Measurements from ENCODE around the gene OR52E8. TPM values are rescaled to one million over a fixed set of nuclear protein-coding genes. Genes with fewer than 3 reads are reported as not detected.

The OR52E8 gene
- total and polyA plus RNA-seq, 2 experiments from 2014 or later = not detected

- no peaks in the 10 kb centered on the region for H3K36me3 ChIP-seq (replicated peaks; ENCODE audit: insufficient read depth, low read depth)
- no peaks in the 10 kb centered on the region for H3K4me1 ChIP-seq (ENCODE audit: insufficient read depth)
- DNase-seq (ENCODE audit: low spot score) = no peak
- no peak overlapping the region for H3K27ac ChIP-seq
- WGBS (ENCODE audit: low lambda C conversion rate, missing lambda C conversion rate) = 89% methylated on average over 1 of the region's 1 CpG
- no peaks in the 10 kb centered on the region for H4K20me1 ChIP-seq (ENCODE audit: insufficient read depth, poor library complexity, severe bottlenecking)
- H3K9me2 ChIP-seq (replicated peaks; ENCODE audit: insufficient read depth) = no peaks in the 10 kb centered on the region
- no peaks in the 10 kb centered on the region for H3K79me2 ChIP-seq
- H3K9me3 ChIP-seq (ENCODE audit: low read depth) = no peaks in the 10 kb centered on the region
- no peak overlapping the region for H3K4me2 ChIP-seq
- H2AFZ ChIP-seq = no peak overlapping the region
- no peaks in the 10 kb centered on the region for H3K27me3 ChIP-seq
- TF ChIP-seq EZH2phosphoT487 (IDR thresholded peaks at IDR 0.05; ENCODE audit: low read depth, severe bottlenecking, unreplicated experiment) = no peak
- no peak for TF ChIP-seq CTCF (IDR thresholded peaks at IDR 0.05; ENCODE audit: poor library complexity)
- TF ChIP-seq EZH2 (IDR thresholded peaks at IDR 0.05; ENCODE audit: borderline replicate concordance) = no peak
- no peak overlapping the region for H3K4me3 ChIP-seq
Observed at GRCh38 chr11:5851002-5851401, 6.5 kb downstream of the OR52E8 start.

DNA sequence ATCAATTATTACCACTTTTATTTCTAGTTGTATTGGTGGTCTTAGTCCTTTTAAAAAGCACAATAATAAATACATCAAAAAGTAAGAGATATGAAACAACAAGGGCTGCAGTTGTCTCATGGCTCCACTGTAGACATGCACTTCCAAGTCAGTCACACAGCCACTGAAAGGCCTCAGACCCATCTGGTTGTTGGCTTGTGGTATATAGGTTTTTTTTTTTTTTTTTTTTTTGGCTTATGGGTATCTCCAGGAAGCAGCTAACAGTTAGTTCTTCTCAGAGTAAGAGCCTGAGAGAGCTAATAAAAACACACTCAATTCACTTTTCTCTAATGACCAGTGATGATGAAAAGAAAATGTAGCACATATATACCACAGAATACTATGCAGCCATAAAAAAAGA, 9.8 kb downstream of the OR52E8 start:
- H3K27me3 ChIP-seq = no peaks in the 10 kb centered on the region
- DNase-seq (ENCODE audit: low spot score) = no peak

DNA sequence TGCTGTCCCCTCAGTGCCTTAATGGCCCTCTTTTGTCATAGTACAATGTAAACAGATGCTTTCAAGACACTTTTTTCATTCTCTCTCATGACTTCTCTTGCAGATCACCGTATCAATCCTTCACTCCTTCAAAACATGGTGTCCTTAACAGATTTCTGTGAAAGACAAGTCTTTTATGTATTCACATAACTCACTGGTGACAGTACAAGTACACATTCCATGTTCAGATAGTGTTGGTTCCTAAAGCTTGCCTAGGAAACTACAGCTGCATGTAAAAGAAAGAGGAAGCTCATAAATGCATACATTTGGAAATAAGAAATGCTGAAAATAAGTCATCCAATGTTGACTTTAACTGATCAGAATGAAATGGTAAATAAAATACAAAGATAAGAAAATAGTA, 10.8 kb downstream of the OR52E8 start:
- no peak for DNase-seq (ENCODE audit: low spot score)
- H3K4me3 ChIP-seq = no peak overlapping the region
- H3K4me2 ChIP-seq = no peak overlapping the region
- H3K4me1 ChIP-seq (ENCODE audit: insufficient read depth) = no peaks in the 10 kb centered on the region
- TF ChIP-seq EZH2 (IDR thresholded peaks at IDR 0.05; ENCODE audit: borderline replicate concordance) (no peak), CTCF (IDR thresholded peaks at IDR 0.05; ENCODE audit: poor library complexity) (no peak), EZH2phosphoT487 (IDR thresholded peaks at IDR 0.05; ENCODE audit: low read depth, severe bottlenecking, unreplicated experiment) (no peak)
- WGBS (ENCODE audit: low lambda C conversion rate, missing lambda C conversion rate) = 90% methylated on average over 1 of the region's 1 CpG
- no peak overlapping the region for H2AFZ ChIP-seq
- H3K27ac ChIP-seq = no peak overlapping the region
- H4K20me1 ChIP-seq (ENCODE audit: insufficient read depth, poor library complexity, severe bottlenecking) = no peaks in the 10 kb centered on the region
- H3K27me3 ChIP-seq = no peaks in the 10 kb centered on the region
- H3K9me2 ChIP-seq (replicated peaks; ENCODE audit: insufficient read depth) = no peaks in the 10 kb centered on the region
- H3K9me3 ChIP-seq (ENCODE audit: low read depth) = no peaks in the 10 kb centered on the region
- no peaks in the 10 kb centered on the region for H3K36me3 ChIP-seq (replicated peaks; ENCODE audit: insufficient read depth, low read depth)
- H3K79me2 ChIP-seq = no peaks in the 10 kb centered on the region

More for the DNA sequence above, 9.8 kb downstream of the OR52E8 start:
- H3K9me3 ChIP-seq (ENCODE audit: low read depth) = no peaks in the 10 kb centered on the region
- H3K9me2 ChIP-seq (replicated peaks; ENCODE audit: insufficient read depth) = no peaks in the 10 kb centered on the region
- H3K4me3 ChIP-seq = no peak overlapping the region
- H3K36me3 ChIP-seq (replicated peaks; ENCODE audit: insufficient read depth, low read depth) = no peaks in the 10 kb centered on the region
- H4K20me1 ChIP-seq (ENCODE audit: insufficient read depth, poor library complexity, severe bottlenecking) = no peaks in the 10 kb centered on the region
- H3K4me1 ChIP-seq (ENCODE audit: insufficient read depth) = no peaks in the 10 kb centered on the region
- H3K4me2 ChIP-seq = no peak overlapping the region
- TF ChIP-seq EZH2 (IDR thresholded peaks at IDR 0.05; ENCODE audit: borderline replicate concordance) (no peak), EZH2phosphoT487 (IDR thresholded peaks at IDR 0.05; ENCODE audit: low read depth, severe bottlenecking, unreplicated experiment) (no peak), CTCF (IDR thresholded peaks at IDR 0.05; ENCODE audit: poor library complexity) (no peak)
- H3K27ac ChIP-seq = no peak overlapping the region
- no peaks in the 10 kb centered on the region for H3K79me2 ChIP-seq
- no peak overlapping the region for H2AFZ ChIP-seq

- Histone ChIP-seq H2AFZ (no peak within 1 kb of the TSS), H3K27ac (no peak within 1 kb of the TSS), H3K4me3 (no peak within 1 kb of the TSS), H3K36me3 (replicated peaks; ENCODE audit: insufficient read depth, low read depth) (no peaks in the 10 kb centered on the region), H3K27me3 (no peaks in the 10 kb centered on the region), H3K4me1 (ENCODE audit: insufficient read depth) (no peaks in the 10 kb centered on the region), H3K79me2 (no peaks in the 10 kb centered on the region), H3K4me2 (no peak within 1 kb of the TSS), H3K9me3 (ENCODE audit: low read depth) (no peaks in the 10 kb centered on the region), H4K20me1 (ENCODE audit: insufficient read depth, poor library complexity, severe bottlenecking) (no peaks in the 10 kb centered on the region), H3K9me2 (replicated peaks; ENCODE audit: insufficient read depth) (no peaks in the 10 kb centered on the region)
- DNase-seq (ENCODE audit: low spot score) = no peak
- TF ChIP-seq EZH2phosphoT487 (IDR thresholded peaks at IDR 0.05; ENCODE audit: low read depth, severe bottlenecking, unreplicated experiment) (no peak), EZH2 (IDR thresholded peaks at IDR 0.05; ENCODE audit: borderline replicate concordance) (no peak), CTCF (IDR thresholded peaks at IDR 0.05; ENCODE audit: poor library complexity) (no peak)
- WGBS (ENCODE audit: low lambda C conversion rate, missing lambda C conversion rate) = 45% methylated on average over 1 of the region's 1 CpG
Observed at GRCh38 chr11:5841797-5842196, 15.7 kb downstream of the OR52E8 start, which contains the start of gene OR52E6. TSS of gene OR52E6 (minus strand) at chr11:5841897. CDS start at chr11:5841897, 0 bp downstream.
